ENCODE measurements around the gene MYO18A.

MYO18A gene

GRCh38 chr17:29021226-29021625 is 159.0 kb downstream of the MYO18A start:
- no peak for DNase-seq

Measured in activated gamma-delta T cell (primary cell).